Measurements from ENCODE around the gene THRSP.

DNA sequence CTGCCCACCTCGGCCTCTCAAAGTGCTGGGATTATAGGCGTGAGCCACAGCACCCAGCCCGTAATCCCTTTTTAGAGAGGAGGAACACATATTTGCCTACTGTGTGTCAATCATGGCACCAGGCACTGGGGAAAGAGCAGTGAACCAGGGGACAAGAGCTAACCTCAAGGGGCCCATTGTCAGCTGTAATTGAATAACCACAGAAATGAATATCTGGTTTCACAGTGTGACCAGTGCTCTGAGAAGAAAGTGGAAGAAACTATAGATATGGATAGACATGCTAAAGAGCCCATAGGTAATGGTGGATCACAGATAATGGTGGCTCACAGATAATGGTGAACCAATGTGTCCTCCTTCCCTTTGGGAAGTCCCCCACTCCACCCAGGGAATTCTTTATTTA is 32.0 kb upstream of the THRSP start:
- TF ChIP-seq POLR2A (IDR thresholded peaks at IDR 0.05), result no peak
- TF ChIP-seq, protein P1, sequence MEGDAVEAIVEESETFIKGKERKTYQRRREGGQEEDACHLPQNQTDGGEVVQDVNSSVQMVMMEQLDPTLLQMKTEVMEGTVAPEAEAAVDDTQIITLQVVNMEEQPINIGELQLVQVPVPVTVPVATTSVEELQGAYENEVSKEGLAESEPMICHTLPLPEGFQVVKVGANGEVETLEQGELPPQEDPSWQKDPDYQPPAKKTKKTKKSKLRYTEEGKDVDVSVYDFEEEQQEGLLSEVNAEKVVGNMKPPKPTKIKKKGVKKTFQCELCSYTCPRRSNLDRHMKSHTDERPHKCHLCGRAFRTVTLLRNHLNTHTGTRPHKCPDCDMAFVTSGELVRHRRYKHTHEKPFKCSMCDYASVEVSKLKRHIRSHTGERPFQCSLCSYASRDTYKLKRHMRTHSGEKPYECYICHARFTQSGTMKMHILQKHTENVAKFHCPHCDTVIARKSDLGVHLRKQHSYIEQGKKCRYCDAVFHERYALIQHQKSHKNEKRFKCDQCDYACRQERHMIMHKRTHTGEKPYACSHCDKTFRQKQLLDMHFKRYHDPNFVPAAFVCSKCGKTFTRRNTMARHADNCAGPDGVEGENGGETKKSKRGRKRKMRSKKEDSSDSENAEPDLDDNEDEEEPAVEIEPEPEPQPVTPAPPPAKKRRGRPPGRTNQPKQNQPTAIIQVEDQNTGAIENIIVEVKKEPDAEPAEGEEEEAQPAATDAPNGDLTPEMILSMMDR (IDR thresholded peaks at IDR 0.05), result no peak

Data from suprapubic skin (tissue), 3 donors.